Left lung (tissue), 10 donors: ENCODE results near the gene NT5DC1. TPM values are rescaled to one million over a fixed set of nuclear protein-coding genes. Genes with fewer than 3 reads are reported as not detected.
A peak's percentile ranks its signal among the peaks of the same experiment; 100 is the strongest.

ENCODE experiments used
- ATAC-seq: fragments of 200-7000 bp; cut with Tn5 transposase; one replicate; pipeline ENCODE4 v1.9.1; 2020; ENCODE audit warnings: moderate library complexity
- DNase-seq, 4 donors: peaks; one replicate each; pipeline ENCODE4 v3.0.0-alpha.2; 2013 to 2020
- H3K27ac ChIP-seq, 2 donors: fragments of 200-600 bp; sonication (generic) in 1 of 2; one replicate each; pipeline versions ENCODE4 v1.5.0 to v1.8.0; 2020 to 2021
- H3K27me3 ChIP-seq, 2 donors: fragments of 200-600 bp; sonication (generic) in 1 of 2; one replicate each; pipeline versions ENCODE4 v1.5.0 to v1.8.0; 2020 to 2021
- H3K36me3 ChIP-seq, 2 donors: fragments of 200-600 bp; sonication (generic) in 1 of 2; one replicate each; pipeline versions ENCODE4 v1.5.0 to v1.8.0; 2020 to 2021
- H3K4me1 ChIP-seq, 2 donors: fragments of 200-600 bp; one replicate each; pipeline ENCODE4 v1.8.0; 2021
- H3K4me3 ChIP-seq, 2 donors: fragments of 200-600 bp; sonication (generic) in 1 of 2; one replicate each; pipeline versions ENCODE4 v1.5.0 to v1.8.0; 2020 to 2021; ENCODE audit warnings: mild to moderate bottlenecking in 1 of 2
- H3K9me3 ChIP-seq, 2 donors: fragments of 200-600 bp; sonication (generic) in 1 of 2; one replicate each; pipeline versions ENCODE4 v1.5.0 to v1.8.0; 2020 to 2021
- intact Hi-C, 2 donors: fragments of 100-400 bp; cut with DNase I; formaldehyde crosslinking; loops; one replicate each; pipeline versions ENCODE4 v1.11.2 to v1.14.2; 2022
- polyA plus RNA-seq, 6 donors: library from polyadenylated mRNA; unstranded; fragments of 120-200 nt; gene quantifications; one replicate each; pipeline ENCODE4 v1.2.1, GENCODE V29; 2013; ENCODE audit not compliant: insufficient read length in 6 of 6
- total RNA-seq, 2 donors: library from RNA; stranded (reverse); fragmentation: NEBNext Ultra II Directional; extraction: Animal tissue kit (Norgen Biotek cat#: 25700); gene quantifications; one replicate each; pipeline ENCODE4 v1.2.1, GENCODE V29; 2021
- TF ChIP-seq, protein P1 (sequence below), 2 donors: fragments of 200-600 bp; sonication (generic) in 1 of 2; IDR thresholded peaks; one replicate each; pipeline versions ENCODE4 v1.5.0 to v1.8.0; 2021; ENCODE audit warnings: antibody characterized with exemption in 2 of 2
- donor health status: DM: no; HTN: yes; CAD: no.
- donor health status: DM: no; HTN: no; CAD: no.

NT5DC1 gene
- total and polyA plus RNA-seq, 8 donors = 36.9 to 56.8 (median 49.9) TPM

DNA sequence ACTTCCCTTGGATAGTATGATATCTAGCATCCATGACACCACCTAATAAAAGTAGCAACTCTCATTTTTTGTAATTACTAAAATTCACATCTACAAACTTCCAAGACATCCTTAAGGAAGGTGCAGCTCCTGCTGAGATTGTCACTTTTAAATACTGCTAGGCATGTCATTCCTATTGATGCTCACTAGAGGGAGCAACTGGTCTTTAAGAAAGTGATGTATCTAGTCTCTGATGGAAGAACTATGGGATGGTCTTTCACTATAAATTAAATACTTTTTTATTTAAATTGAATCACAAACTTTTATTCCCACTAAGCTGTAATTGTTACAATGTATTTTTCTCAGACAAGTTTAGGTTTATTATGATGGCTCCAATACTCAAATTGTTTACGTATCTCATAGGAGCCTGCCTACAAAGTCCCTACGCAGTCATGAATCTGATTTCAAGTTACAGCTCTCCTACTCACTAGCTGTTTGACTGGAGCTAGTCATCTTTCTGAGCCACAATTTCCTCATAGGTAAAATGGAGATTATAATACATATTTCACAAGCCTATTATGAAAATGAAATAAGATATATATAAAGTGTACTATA is 187.1 kb downstream of the NT5DC1 start:
- Histone ChIP-seq H3K4me1 (peaks cover 0 to 6% of the 10 kb centered on the region in 2 donors), H3K4me3 (no peak overlapping the region), H3K36me3 (no peaks in the 10 kb centered on the region), H3K27ac (no peak overlapping the region), H3K9me3 (no peaks in the 10 kb centered on the region), H3K27me3 (no peaks in the 10 kb centered on the region)
- intact Hi-C loops = loop anchor here in 1 of 2 donors (10.0 kb wide), 1 partner anchor 247 kb away; no protein-coding TSS in a partner anchor
- peak; percentile 89 for ATAC-seq
- DNase-seq = peak in 1 of 4 donors; percentile 50
- TF ChIP-seq, protein P1, sequence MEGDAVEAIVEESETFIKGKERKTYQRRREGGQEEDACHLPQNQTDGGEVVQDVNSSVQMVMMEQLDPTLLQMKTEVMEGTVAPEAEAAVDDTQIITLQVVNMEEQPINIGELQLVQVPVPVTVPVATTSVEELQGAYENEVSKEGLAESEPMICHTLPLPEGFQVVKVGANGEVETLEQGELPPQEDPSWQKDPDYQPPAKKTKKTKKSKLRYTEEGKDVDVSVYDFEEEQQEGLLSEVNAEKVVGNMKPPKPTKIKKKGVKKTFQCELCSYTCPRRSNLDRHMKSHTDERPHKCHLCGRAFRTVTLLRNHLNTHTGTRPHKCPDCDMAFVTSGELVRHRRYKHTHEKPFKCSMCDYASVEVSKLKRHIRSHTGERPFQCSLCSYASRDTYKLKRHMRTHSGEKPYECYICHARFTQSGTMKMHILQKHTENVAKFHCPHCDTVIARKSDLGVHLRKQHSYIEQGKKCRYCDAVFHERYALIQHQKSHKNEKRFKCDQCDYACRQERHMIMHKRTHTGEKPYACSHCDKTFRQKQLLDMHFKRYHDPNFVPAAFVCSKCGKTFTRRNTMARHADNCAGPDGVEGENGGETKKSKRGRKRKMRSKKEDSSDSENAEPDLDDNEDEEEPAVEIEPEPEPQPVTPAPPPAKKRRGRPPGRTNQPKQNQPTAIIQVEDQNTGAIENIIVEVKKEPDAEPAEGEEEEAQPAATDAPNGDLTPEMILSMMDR (IDR thresholded peaks at IDR 0.05) = peak; percentile 73 to 84

GRCh38 chr6:116289876-116290275 is 189.2 kb downstream of the NT5DC1 start:
- H3K9me3 ChIP-seq = no peaks in the 10 kb centered on the region
- no peaks in the 10 kb centered on the region for H3K27me3 ChIP-seq
- intact Hi-C loops = loop anchor here in 1 of 2 donors (10.0 kb wide), 1 partner anchor 245 kb away; no protein-coding TSS in a partner anchor
- ATAC-seq (no peak), DNase-seq (no peak)
- no peak overlapping the region for H3K27ac ChIP-seq
- peaks cover 0 to 6% of the 10 kb centered on the region in 2 donors for H3K4me1 ChIP-seq
- no peaks in the 10 kb centered on the region for H3K36me3 ChIP-seq
- TF ChIP-seq, protein P1 (IDR thresholded peaks at IDR 0.05) = no peak
- no peak overlapping the region for H3K4me3 ChIP-seq

GRCh38 chr6:116290799-116291198 is 190.1 kb downstream of the NT5DC1 start:
- no peaks in the 10 kb centered on the region for H3K9me3 ChIP-seq
- no peak overlapping the region for H3K27ac ChIP-seq
- H3K4me1 ChIP-seq = peaks cover 0 to 6% of the 10 kb centered on the region in 2 donors
- intact Hi-C loops = no loop called here
- TF ChIP-seq, protein P1 (IDR thresholded peaks at IDR 0.05) = no peak
- H3K27me3 ChIP-seq = no peaks in the 10 kb centered on the region
- DNase-seq (no peak), ATAC-seq (no peak)
- no peak overlapping the region for H3K4me3 ChIP-seq
- no peaks in the 10 kb centered on the region for H3K36me3 ChIP-seq

DNA sequence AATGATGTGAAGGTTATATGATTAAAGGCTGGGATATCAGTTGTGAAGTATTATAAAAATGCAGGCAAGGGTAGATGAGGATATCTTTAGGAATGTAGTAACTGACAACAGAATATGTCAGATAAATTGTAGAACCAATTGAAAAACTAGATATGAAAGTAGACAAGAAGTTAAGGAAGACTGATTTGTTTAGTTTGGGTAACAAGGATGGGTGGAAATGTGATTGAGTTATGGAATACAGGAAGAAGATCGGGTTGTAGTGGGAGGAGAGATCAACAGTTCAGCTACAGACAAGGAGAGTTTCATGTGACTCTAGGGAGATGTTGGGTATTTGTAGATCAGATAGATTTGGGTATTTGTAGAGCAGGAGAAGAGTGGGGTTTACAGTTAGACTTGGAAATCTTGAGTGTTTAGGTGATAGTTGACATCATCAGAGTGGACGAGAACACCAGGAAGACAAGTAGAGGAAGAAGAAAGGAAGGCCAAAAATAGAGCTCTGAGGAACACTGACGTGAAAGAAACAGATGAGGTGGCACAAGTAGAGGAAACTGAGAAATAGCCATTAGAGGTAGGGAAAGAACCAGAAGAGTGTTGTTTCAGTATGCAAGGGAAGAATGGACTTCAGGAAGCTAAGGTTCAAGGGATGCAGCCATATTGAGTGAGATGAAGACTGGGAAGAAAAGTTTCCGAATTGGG is 191.2 kb downstream of the NT5DC1 start:
- TF ChIP-seq, protein P1 (IDR thresholded peaks at IDR 0.05) = no peak
- no peaks in the 10 kb centered on the region for H3K36me3 ChIP-seq
- no peaks in the 10 kb centered on the region for H3K9me3 ChIP-seq
- H3K27me3 ChIP-seq = no peaks in the 10 kb centered on the region
- peaks cover 0 to 6% of the 10 kb centered on the region in 2 donors for H3K4me1 ChIP-seq
- ATAC-seq (no peak), DNase-seq (no peak)
- no peak overlapping the region for H3K4me3 ChIP-seq
- H3K27ac ChIP-seq = no peak overlapping the region
- intact Hi-C loops = no loop called here

- H3K4me3 ChIP-seq = no peak overlapping the region
- DNase-seq = no peak
- H3K36me3 ChIP-seq = no peaks in the 10 kb centered on the region
- intact Hi-C loops = no loop called here
- no peaks in the 10 kb centered on the region for H3K9me3 ChIP-seq
- peaks cover 0 to under 1% of the 10 kb centered on the region in 2 donors for H3K4me1 ChIP-seq
- H3K27me3 ChIP-seq = no peaks in the 10 kb centered on the region
- no peak for ATAC-seq
- TF ChIP-seq, protein P1 (IDR thresholded peaks at IDR 0.05) = no peak
- no peak overlapping the region for H3K27ac ChIP-seq
Observed at GRCh38 chr6:116292553-116292952, 191.9 kb downstream of the NT5DC1 start.
